Nephron (organoid): Measurements from ENCODE around the gene TMC6.
"Not testable (repeated sequence)": the region's sequence is repeated elsewhere in the genome, so short reads cannot be mapped to it uniquely, and the experiment has no call there.

Experiments used
- H3K27ac Mint-ChIP-seq, 3 experiments: 2 replicates each; pipeline ENCODE4 v1.8.0; 2020; ENCODE audit warnings: mixed read lengths in 3 of 3, mild to moderate bottlenecking in 2 of 3, moderate library complexity in 1 of 3
- H3K27me3 Mint-ChIP-seq: 2 replicates; pipeline ENCODE4 v1.8.0; 2021; ENCODE audit warnings: low read depth, mild to moderate bottlenecking, moderate library complexity, mixed read lengths
- H3K36me3 Mint-ChIP-seq: 2 replicates; pipeline ENCODE4 v1.8.0; 2020; ENCODE audit warnings: low read depth, mixed read lengths
- H3K4me1 Mint-ChIP-seq: 2 replicates; pipeline ENCODE4 v1.8.0; 2020; ENCODE audit warnings: mixed read lengths
- H3K4me3 Mint-ChIP-seq, 3 experiments: 2 replicates each; pipeline ENCODE4 v1.8.0; 2020; ENCODE audit warnings: mild to moderate bottlenecking in 3 of 3, mixed read lengths in 3 of 3, moderate library complexity in 2 of 3
- H3K9me3 Mint-ChIP-seq: 2 replicates; pipeline ENCODE4 v1.8.0; 2020; ENCODE audit warnings: mixed read lengths
- TF ChIP-seq, protein P1 (sequence below), 3 experiments: fragments of 200-600 bp; sonication (generic); IDR thresholded peaks; one replicate each; pipeline ENCODE4 v1.5.0; 2021; ENCODE audit warnings: antibody characterized with exemption in 3 of 3; ENCODE audit not compliant: unreplicated experiment in 3 of 3

Gene TMC6

DNA sequence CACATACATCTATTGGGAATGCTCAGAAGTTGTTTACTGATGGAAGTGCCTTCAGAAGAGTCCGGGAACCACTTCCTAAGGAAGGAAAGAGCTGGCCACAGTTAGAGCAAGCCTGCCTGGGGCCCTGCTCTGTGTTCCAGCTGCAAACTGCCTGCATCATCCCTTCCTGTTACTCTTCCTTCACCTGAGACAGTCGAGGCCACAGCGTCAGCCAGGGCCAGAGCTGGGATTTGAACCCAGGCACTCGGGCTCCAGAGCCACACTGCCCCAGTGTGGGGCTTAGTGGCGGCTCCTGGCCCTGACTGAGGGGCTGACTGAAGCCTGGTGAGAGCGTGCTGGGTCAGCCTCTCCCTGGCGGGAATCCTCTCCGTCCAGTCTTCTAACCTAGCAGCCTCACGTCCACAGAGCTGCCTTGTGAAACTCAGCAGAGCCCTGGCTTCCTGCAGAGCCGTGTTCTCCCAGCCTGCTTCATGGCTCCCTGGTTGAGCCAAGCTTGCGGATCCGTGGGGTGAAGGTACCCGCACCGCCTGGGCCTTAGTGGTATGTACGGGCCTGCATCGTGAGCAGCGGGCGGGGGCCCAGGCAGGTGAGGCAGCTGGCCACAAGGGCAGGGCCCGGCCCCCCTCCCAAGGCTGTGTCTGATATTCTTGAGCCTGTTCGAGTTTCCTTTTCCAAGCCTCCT, 13.0 kb upstream of the TMC6 start:
- peaks cover 8% of the 10 kb centered on the region for H3K27me3 Mint-ChIP-seq
- H3K4me3 Mint-ChIP-seq: no peak overlapping the region
- peak overlapping the region in 1 of 3 experiments; percentile 80 for H3K27ac Mint-ChIP-seq
- H3K36me3 Mint-ChIP-seq: no peaks in the 10 kb centered on the region
- peaks cover 26% of the 10 kb centered on the region for H3K4me1 Mint-ChIP-seq
- TF ChIP-seq, protein P1, sequence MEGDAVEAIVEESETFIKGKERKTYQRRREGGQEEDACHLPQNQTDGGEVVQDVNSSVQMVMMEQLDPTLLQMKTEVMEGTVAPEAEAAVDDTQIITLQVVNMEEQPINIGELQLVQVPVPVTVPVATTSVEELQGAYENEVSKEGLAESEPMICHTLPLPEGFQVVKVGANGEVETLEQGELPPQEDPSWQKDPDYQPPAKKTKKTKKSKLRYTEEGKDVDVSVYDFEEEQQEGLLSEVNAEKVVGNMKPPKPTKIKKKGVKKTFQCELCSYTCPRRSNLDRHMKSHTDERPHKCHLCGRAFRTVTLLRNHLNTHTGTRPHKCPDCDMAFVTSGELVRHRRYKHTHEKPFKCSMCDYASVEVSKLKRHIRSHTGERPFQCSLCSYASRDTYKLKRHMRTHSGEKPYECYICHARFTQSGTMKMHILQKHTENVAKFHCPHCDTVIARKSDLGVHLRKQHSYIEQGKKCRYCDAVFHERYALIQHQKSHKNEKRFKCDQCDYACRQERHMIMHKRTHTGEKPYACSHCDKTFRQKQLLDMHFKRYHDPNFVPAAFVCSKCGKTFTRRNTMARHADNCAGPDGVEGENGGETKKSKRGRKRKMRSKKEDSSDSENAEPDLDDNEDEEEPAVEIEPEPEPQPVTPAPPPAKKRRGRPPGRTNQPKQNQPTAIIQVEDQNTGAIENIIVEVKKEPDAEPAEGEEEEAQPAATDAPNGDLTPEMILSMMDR (IDR thresholded peaks at IDR 0.05; ENCODE audit: unreplicated experiment in 3 of 3): no peak
- no peaks in the 10 kb centered on the region for H3K9me3 Mint-ChIP-seq

DNA sequence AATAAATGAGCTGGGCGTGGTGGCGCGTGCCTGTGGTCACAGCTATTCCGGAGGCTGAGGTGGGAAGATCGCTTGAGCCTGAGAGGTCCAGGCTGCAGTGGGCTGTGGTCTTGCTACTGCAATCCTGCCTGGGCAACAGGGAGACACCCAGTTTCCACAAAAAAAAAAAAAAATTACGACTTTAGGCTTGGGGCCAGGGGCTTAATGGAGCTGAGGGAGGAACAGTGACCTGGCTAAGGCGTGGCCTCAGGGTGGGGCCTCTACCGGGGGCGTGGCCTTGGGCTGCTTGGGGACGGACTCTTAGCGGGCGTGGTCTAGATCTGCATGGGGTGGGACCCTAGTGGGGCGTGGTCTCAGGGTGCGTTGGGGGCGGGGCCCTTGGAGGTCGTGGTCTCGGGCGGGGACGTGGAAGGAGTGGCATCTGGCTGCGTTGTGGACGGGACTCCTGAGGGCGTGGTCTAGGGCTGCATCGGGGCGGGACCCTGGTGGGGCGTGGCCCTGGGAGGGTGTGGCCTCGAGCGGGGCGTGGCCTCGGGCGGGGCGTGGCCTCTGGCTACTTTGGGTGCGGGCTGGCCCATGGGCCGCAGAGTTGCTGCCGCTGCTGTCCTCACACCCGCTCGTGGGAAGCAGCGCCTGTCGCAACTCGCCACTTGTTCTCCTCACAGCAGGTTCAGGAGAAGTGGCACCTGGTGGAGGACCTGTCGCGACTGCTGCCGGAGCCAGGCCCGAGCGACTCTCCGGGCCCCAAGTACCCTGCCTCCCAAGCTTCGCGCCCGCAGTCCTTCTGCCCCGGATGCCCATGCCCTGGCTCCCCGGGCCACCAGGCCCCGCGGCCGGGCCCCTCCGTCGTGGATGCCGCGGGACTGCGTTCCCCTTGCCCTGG, 11.9 kb upstream of the TMC6 start:
- Mint-ChIP-seq H3K4me3 (peak overlapping the region; percentile 15 to 22 (median 16)), H3K36me3 (no peaks in the 10 kb centered on the region), H3K4me1 (peaks cover 26% of the 10 kb centered on the region), H3K27me3 (peaks cover 8% of the 10 kb centered on the region), H3K27ac (peak overlapping the region in 1 of 3 experiments; percentile 69), H3K9me3 (no peaks in the 10 kb centered on the region)
- TF ChIP-seq, protein P1 (IDR thresholded peaks at IDR 0.05; ENCODE audit: unreplicated experiment in 3 of 3): no peak

DNA sequence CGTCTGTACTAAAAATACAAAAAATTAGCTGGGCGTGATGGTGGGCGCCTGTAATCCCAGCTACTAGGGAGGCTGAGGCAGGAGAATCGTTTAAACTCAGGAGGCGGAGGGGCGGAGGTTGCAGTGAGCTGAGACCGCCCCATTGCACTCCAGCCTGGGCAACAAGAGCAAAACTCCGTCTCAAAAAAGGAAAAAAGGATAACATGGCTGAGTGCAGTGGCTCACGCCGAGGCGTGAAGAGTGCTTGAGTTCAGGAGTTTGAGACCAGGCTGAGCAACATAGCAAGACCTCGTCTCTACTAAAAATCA, 11.3 kb upstream of the TMC6 start:
- not testable (repeated sequence) for H3K9me3 Mint-ChIP-seq, H3K36me3 Mint-ChIP-seq, H3K27me3 Mint-ChIP-seq, H3K27ac Mint-ChIP-seq
- peaks cover 26% of the 10 kb centered on the region for H3K4me1 Mint-ChIP-seq
- H3K4me3 Mint-ChIP-seq: peak overlapping the region in 1 of 3 experiments; percentile 22

DNA sequence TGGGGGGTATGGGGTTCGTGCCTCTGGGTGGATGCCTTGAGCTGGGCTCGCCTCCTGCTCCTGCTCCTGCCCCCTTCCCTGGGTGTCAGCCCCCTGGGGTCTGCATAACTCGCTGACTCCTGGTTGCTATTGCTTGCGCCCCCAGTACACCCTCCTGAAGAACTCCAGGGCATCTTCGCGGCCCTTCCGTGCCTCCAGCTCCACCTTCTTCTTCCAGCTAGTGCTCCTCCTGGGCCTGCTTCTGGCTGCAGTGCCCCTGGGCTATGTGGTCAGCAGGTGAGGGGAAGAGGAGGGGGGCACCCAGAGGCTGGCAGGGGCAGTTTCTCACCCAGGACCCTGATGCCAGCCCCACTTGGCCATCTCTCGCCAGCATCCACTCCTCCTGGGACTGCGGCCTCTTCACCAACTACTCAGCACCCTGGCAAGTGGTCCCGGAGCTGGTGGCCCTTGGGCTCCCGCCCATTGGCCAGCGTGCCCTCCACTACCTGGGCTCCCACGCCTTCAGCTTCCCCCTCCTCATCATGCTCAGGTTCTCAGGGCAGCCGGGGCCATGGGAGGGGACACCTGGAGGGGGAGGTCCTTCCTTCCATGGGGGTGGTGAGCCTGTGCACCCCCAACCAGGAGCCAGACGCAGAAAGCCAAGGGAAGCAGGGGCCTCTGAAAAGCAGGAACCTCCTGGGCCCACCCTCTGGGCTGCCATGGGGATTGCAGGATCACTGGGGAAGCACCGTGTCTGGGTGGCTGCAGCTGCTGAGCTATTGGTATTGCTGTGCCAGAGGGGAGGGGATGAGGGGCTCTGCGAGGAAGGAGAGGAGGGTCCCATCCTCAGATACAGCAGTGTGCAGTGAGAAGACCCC, 9.9 kb upstream of the TMC6 start:
- H3K27ac Mint-ChIP-seq: no peak overlapping the region
- H3K36me3 Mint-ChIP-seq: no peaks in the 10 kb centered on the region
- peaks cover 14% of the 10 kb centered on the region for H3K4me1 Mint-ChIP-seq
- H3K27me3 Mint-ChIP-seq: peaks cover 13% of the 10 kb centered on the region
- no peak overlapping the region for H3K4me3 Mint-ChIP-seq
- no peaks in the 10 kb centered on the region for H3K9me3 Mint-ChIP-seq
- TF ChIP-seq, protein P1 (IDR thresholded peaks at IDR 0.05; ENCODE audit: unreplicated experiment in 3 of 3): peak in 1 of 3 experiments; percentile 6

DNA sequence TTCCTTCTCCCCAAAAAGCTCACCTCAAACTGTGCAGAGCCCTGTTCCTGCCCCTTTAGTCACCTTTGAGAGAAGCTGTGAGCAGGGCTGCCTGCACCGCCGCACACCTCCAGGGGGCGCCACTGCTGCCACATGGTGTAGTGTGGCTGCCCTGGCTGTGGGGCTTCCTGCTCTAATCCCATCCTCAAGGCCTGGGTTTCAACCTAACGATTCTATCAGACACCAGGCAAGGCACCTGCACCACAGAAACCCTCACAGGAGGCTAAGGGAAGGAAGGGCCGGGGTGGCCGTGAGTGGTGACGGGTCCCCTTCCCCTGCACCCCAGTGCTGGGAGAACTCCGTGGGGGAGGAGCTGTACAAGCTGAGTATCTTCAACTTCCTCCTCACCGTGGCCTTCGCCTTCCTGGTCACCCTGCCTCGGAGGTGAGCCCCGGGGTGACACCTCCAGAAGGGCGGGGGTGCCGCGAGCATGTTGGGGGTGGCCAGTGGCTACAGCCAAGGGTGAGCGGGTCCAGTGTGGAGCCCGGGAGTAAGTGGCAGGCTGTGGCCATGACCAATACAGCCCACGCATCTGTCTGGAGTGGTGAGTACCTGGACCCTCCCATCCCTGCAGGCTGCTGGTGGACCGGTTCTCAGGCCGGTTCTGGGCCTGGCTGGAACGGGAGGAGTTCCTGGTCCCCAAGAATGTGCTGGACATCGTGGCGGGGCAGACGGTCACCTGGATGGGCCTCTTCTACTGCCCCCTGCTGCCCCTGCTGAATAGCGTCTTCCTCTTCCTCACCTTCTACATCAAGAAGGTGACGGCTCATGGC, 9.0 kb upstream of the TMC6 start:
- peaks cover 10% of the 10 kb centered on the region for H3K4me1 Mint-ChIP-seq
- no peak overlapping the region for H3K27ac Mint-ChIP-seq
- H3K4me3 Mint-ChIP-seq: no peak overlapping the region
- no peaks in the 10 kb centered on the region for H3K9me3 Mint-ChIP-seq
- TF ChIP-seq, protein P1 (IDR thresholded peaks at IDR 0.05; ENCODE audit: unreplicated experiment in 3 of 3): peak; percentile 23 to 27 (median 26)
- peaks cover 20% of the 10 kb centered on the region for H3K27me3 Mint-ChIP-seq
- H3K36me3 Mint-ChIP-seq: no peaks in the 10 kb centered on the region
